IPS-18c (cell line): Measurements from ENCODE around the gene SLC25A1.

ENCODE experiments used
- H3K4me3 ChIP-seq: 2 replicates; pipeline ENCODE4 v1.7.0; 2013; ENCODE audit warnings: low read depth, mild to moderate bottlenecking, low read length, moderate library complexity; ENCODE audit not compliant: insufficient read depth
- H3K9me3 ChIP-seq: one replicate; pipeline ENCODE4 v1.6.1; 2013; ENCODE audit warnings: mild to moderate bottlenecking, low read length, moderate library complexity; ENCODE audit not compliant: control insufficient read depth, insufficient read depth

SLC25A1 gene

DNA sequence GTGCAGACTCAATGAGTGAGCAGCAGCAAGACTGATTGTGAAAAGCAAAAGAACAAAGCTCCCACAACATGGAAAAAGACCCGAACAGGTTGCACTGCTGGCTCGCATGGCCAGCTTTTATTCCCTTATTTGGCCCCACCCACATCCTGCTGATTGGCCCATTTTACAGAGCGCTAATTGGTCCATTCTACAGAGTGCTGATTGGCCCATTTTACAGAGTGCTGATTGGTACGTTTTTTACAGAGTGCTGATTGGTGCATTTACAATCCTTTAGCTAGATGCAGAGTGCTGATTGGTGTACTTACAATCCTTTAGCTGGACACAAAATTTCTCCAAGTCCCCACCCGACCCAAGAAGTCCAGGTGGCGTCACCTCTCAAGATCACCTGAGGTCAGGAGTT lies 15.3 kb upstream of the SLC25A1 start:
- Histone ChIP-seq H3K9me3 (no peaks in the 10 kb centered on the region), H3K4me3 (no peak overlapping the region)

DNA sequence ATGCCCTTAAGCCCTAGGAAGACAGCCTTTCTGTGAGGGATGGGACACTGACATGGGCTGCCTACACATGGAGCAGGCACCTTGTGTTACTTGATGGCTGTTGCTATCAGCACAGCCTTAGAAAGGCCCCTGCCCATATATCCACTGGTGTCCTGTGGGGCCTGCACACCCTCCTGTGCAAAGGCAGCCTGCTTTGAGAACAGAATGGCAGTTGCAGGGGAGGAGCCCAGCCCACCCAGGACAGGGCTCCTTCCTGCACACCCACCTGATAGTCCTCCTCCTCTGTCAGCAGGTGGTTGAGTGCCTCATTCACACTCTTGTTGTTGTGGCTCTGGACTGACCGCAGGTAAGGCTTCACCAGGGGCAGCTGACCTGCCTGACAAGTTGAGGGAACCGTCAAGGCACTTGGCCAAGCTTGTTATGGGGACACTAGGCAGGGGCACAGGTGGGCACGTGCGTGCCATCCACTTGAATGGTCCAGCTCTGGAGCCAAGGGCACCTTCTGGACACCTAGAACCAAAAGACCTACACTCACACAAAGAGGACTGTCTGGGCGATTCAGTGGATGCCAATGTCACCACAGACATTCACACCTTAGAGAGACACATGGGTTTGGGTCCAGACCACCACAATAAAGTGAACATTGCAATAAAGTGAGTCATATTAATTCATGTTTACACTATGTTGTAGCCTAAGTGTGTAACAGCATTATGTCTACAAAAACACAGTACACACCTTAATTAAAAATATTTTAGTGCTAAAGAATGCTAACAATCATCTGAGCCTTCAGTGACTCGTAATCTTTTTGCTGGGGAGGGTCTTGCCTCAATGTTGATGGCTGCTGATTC lies 9.4 kb upstream of the SLC25A1 start:
- Histone ChIP-seq H3K9me3 (no peaks in the 10 kb centered on the region), H3K4me3 (no peak overlapping the region)

DNA sequence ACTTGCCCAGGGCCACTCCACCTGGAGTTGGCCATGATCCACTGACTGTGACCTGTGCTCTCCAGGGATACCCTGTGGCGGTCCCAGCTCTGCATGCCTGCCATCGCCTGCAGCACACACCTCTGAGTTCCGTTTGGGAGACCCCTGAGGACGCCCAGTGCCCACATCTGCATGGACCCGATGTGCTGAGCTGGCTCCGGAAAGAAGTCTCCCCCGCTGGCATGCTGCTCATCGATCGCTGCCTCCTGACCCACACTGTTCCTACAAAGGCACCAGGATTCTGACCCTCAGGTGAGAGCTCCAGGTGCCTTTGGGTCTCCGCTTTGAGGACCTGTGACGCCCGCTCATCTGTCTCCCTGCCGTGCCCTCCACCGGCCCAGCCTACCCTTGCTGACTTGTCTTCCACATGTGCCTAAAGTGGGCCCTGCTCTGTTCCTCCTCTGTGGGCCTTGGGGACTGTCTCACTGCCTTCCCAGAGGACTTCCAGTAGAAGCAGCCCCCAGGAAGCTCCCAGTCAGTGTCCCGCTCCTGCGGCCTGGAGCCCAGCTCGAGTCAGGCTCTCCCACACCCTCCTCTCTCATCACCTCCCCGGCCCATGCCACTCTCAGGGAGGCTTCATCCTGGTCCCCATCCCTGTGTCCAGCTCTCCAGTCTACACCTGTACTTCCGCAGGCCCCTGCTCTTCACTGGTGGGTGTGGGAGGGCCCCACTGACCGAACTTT lies 5.9 kb upstream of the SLC25A1 start:
- Histone ChIP-seq H3K9me3 (no peaks in the 10 kb centered on the region), H3K4me3 (no peak overlapping the region)

DNA sequence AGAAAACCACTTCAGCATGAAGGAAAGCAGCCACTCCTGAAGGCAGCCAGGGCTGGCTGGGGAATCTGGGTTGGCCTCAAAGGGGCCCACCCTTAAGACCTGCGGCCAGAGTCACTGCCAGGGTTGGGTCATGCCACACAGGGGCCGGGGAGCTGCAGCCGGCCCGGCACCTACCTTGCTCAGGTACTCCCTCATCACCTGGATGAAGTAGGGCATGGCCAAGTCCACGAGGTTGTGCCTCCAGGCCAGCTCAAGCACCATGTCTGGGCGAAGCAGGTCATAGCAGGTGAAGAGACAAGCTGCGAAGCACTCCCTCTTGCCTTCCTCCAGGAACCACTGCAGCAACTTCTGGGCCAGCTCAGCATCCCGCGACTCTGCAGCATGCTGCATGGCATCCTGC lies 4.7 kb upstream of the SLC25A1 start:
- H3K9me3 ChIP-seq: no peaks in the 10 kb centered on the region
- H3K4me3 ChIP-seq: no peak overlapping the region

DNA sequence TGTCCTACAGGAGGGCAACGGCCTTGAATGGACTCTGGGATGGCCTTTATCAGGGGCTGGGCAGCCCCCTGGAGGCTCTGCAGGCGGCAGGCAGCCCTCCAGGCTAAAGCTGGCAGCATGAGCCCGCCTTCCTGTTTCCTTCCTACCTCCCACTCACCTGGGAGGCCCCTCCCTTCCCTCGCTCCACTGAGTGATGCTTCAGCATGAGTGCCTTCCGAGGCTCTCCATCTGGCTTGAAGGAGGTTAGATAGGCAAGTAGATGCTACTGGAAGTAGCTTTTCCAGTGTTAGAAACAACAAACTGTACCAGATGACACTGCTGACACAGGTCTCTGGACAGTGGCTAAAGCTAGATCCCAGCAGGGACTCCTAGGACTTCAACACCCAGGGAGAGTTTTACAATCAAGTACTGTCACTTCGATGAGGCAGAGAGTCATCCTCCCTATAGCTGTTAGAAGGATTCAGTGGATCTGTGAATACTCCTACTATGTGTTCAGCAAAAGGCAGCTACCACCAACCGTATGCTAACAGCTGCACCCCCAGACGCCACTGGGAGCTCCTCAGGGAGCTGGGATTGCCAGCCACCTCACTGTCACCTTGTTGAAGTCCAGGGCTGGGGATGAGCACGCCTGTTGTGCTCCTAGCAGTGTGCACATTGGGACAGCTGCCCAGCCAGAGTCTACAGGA lies 4.1 kb upstream of the SLC25A1 start:
- H3K4me3 ChIP-seq: no peak overlapping the region
- no peaks in the 10 kb centered on the region for H3K9me3 ChIP-seq

DNA sequence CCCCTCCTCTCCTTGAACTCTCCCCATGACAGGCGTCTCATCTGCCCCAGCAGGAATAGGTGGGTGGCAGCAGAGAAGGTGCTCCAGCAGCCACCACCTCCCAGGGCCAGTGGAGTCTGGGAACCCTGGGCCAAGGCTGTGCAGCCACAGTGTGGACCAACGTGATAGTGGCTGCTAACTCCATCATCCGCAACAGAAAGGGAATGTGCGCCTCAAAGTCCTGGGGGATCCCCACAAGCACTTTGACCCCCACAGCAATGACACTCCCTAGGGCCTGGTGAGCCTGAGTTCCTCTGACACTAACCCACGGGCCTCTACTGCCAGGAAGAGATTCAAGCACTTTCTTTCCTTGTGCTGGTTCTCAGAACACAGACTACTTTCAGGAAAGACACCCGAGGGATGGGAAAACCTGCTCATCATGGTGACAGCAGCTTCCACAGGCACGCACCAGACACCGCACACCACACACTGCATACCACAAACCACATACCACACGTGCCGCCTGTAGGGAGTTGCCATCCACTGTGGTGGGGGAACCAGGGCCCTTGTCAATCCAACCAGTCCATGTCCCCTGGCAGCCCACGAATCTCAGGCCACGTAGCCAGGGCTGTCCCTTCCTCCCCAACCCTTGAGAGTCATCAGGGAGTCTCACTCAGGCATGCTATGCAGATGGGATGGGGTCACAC lies 3.4 kb upstream of the SLC25A1 start:
- Histone ChIP-seq H3K9me3 (no peaks in the 10 kb centered on the region), H3K4me3 (no peak overlapping the region)

DNA sequence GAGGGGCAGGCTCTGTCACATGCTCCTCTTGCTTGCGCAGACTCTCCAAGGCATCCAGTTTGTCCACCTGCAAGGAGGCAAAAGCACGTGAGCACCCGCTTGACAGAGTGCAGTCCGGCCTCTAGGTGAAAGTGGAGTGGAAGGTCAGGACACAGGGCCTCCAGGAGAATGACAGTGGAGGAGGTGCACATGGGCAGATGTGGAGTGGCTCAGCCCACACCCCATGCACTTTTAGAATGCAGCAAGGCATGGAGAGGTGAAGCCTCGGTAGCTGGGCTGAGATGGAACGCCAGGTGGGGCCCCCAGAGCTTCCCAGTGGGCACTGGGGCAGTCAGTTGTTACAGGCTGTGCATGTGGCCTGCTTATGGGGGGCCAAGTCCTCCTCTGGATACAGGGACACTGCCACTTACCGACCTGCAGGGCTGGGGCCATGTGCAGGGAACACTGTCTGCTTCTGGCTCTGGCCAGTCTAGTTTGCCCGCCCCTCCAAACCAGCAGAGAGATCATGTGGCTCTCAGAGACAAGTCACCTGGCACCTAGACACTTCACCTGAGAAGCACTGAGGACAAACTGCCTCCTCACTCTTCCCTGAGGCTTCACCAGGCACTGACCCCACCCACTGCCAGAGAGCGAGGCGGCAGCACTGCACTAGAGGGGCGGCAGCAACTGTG lies 2.3 kb upstream of the SLC25A1 start:
- Histone ChIP-seq H3K4me3 (no peak overlapping the region), H3K9me3 (no peaks in the 10 kb centered on the region)

DNA sequence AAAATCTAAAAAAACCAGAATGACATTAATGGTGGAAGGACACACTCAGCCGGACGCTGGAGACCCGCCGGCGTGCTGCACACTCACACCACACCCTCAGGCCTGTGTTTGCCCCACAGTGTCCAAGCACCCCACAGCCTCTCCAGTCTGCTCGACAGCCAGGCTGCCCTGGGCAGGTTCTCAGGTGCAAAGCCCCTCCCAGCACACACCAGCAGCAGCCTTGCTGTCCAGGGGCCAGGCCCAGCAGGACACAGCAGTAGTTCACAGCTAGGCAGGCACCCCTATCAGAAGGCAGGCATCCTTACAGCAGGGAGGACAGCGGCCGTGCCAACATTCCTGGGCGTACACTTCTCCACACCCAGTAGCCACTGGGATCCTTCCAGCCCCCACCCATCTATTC lies 1.7 kb upstream of the SLC25A1 start:
- no peak overlapping the region for H3K4me3 ChIP-seq
- no peaks in the 10 kb centered on the region for H3K9me3 ChIP-seq

DNA sequence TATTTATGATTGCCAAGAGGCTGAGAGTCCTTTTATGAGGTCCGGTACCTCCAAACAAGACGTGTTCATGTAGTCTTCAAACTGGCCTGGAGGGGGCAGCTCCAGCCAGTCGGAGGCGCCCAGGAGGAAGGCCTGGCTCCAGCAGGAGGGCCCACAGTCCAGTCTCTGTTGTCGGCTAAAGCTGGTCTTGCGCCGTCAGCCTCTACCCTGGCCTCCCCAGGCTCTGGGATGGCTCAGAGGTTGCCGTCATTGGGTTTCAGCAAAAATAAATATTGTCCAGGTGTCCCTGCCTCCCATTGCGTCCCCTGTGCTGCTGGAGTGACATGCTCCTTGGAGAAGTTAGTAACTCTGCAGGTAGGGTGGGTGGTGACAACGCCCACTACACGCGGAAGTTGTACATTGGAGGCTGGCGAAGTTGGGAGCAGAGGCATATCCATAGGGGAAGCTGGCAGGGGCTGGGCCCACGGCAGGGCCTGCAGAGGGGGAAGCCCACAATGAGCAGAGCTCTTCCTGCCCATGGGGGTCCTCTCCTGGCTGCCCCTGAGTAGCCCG lies 1.0 kb upstream of the SLC25A1 start:
- Histone ChIP-seq H3K4me3 (peak overlapping the region; percentile 76; the same call in 1 of the 2 replicates), H3K9me3 (no peaks in the 10 kb centered on the region)

DNA sequence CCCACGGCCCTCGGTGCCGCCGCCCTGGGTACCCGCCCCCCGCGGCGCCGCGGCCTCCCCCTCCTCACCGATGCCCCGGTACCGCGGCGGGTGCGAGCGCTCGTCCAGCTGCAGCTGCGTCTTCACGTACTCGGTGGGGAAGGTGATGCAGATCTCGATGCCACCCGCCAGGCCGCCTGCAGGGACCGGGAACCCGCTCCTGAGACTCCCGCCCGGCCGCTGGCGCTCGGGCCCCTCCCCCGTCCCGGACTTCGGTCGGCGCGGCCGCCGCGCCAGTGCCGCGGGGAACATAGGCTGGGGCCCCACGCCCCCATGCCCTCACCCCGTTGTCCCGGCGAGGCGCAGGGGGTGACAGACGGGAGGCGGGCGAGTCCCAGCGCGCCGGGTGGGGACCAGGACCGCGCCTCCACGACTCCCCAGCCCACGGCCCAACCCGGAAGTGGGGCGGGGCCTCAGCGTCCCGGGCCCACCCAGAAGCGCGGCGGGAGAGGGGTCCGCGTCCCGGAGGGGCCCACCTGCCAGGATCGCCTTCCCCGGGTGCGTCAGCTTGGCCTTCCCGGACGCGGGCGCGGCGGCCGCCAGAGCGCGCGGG lies 375 bp downstream of the SLC25A1 start:
- Histone ChIP-seq H3K9me3 (no peaks in the 10 kb centered on the region), H3K4me3 (peak overlapping the region; percentile 89)

DNA sequence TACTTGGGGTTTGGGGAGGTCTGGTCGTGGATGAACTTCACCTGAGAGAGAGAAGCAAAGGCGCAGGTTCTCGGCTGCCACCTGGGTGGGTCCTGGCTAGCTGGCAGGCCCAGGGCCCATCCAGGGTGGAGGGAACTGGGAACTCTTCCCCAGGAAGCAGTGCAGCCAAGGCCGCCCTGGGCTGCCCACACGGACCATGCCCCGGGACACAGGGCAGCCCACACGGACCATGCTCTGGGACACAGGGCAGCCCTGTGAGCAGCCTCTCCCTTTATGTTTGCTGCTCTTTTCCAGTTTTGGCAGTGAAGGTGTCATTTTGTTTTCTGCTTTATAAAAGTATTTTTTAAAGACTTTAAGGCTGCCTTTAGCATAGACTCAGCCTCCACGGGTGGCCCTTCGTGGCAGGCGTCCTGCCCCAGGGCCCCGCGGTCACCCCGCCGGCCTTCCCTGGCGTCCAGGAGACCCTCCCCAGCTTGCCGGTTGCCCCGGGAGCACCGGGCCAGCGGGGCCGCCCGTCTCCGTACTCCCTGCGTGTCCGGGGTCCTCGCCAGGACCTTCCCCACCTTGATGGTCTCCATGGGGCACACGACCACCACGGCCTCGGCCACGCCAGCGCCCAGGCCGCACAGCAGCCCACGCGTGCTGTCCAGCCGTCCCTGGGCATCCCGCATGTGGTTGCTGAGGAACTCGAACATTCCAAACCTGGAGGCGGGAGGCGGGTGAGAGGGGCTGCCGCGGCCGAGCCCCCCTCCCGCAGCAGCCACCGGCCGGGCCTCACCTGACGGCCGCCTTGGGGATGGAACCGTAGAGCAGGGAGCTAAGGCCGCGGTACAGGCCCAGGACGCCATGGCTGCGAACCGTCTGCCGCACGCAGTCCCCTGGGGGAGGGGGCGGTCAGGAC lies 1.1 kb downstream of the SLC25A1 start:
- H3K4me3 ChIP-seq: peak overlapping the region; percentile 89
- no peaks in the 10 kb centered on the region for H3K9me3 ChIP-seq

DNA sequence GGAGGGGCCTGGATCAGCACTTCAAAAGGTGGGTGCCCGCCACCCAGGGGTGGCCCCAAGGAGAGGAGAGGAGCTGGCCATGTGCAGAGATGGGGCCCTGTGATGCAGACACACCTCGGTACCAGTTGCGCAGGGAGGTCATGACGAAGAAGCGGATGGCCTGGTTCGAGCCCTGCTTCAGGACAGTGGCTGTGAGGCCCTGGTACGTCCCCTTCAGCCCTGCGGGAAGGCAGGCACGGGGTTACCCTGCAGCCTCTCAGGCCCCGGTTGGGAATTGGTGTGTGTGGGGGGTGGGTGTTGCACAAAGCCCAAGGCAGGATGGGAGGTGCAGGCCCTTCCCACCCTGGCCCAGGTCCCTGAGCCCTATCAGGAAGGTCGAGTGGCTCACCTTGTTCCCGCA lies 1.8 kb downstream of the SLC25A1 start:
- no peaks in the 10 kb centered on the region for H3K9me3 ChIP-seq
- peak overlapping the region; percentile 89 for H3K4me3 ChIP-seq

DNA sequence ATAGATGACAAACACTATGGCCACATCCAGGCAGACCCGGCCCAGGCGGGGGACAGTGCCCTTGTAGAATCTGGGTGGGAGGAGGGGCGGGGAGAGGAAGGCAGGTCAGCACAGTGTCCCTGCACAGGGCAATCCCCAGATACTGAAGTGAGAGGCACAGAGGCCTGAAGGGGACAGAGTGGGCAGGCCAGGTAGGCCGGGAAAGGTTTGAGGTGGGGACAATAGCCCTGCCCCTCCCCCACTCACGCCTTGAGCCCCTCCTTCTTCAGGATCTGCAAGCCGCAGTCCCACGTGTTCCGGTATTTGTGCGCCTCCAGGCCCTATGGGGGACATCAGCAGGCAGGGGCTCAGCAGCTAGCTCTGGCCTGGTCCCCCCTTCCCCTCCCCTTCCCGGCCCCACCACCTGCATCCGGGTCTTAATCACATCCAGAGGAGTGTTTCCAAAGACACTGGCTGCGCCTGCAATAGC lies 2.3 kb downstream of the SLC25A1 start:
- H3K9me3 ChIP-seq: no peaks in the 10 kb centered on the region
- H3K4me3 ChIP-seq: no peak overlapping the region

DNA sequence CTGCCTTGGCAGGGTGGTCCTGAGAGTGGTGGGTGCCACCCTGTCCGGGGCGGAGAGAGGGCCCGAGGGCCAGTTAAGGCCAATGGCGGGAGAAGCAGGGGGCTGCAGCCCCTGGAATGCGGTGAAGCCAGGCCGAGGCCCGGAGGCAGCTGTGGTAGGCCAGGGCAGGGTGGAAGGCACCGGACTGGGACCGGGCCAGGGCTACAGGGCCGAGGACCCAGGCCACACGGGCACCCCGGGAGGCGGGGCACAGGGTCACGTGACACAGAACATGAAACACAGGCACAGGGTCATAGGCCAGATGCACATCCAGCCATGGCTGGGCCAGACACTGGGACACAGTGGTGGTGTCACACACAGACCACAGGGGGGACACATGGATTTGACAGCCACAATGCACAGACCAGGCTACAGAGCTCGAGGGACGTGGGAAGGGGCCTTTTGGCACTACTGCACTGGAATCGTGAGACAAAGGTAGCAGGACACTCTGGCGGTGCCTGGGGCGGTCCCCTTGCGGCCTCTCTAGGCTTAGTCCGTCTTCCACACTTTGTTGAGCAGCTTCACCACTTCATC lies 2.8 kb downstream of the SLC25A1 start:
- no peaks in the 10 kb centered on the region for H3K9me3 ChIP-seq
- no peak overlapping the region; the same call in 1 of the 2 replicates for H3K4me3 ChIP-seq

DNA sequence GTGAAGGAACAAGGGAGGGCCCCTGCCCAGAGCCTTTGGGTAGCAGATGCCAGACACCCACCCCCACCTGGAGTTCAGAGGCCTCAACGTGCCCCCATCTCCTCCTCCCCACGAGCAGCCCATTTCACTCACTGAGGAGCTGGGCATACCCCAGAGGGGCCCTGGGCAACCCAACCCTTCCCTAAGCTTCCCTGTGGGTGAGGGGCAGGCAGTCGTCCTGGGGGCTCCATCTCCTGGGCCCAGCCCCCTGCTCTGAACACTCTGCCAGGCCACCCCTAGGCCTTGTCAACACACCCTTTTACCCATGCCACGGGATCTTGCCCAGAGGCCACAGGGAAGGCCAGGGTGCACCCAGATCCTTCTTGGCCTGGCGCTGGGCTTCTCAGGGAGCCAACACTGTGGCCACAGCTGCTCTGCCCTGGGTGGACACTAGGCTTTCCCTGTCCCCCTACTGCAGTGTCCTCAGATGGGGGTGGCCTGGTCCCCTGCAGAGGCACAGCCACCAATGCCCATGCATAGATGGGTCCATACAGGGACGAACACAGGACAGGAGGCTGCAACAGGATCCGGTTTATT lies 3.4 kb downstream of the SLC25A1 start:
- Histone ChIP-seq H3K4me3 (no peak overlapping the region), H3K9me3 (no peaks in the 10 kb centered on the region)
